ENCODE measurements around the gene UBE2E2. TPM values are rescaled to one million over a fixed set of nuclear protein-coding genes. Genes with fewer than 3 reads are reported as not detected.

UBE2E2 gene
- total RNA-seq, 1 experiment from 2014 or later = 25.1 TPM

- intact Hi-C loops (cut with micrococcal nuclease; ENCODE audit: unreplicated experiment) = no loop called here
- Mint-ChIP-seq H3K4me3 (ENCODE audit: low read depth, unreplicated experiment) (no peak overlapping the region), H3K36me3 (ENCODE audit: insufficient read depth, unreplicated experiment) (no peaks in the 10 kb centered on the region), H3K9me3 (ENCODE audit: low read depth, unreplicated experiment) (peaks cover 6% of the 10 kb centered on the region), H3K4me1 (ENCODE audit: low read depth, unreplicated experiment) (no peaks in the 10 kb centered on the region), H3K27ac (ENCODE audit: unreplicated experiment) (no peak overlapping the region), H3K27me3 (ENCODE audit: unreplicated experiment) (no peaks in the 10 kb centered on the region)
- BruUV-seq (replicated peaks) = no TSS peak
- no peak for TF ChIP-seq CTCF (IDR thresholded peaks at IDR 0.05; ENCODE audit: unreplicated experiment)
- no peak for DNase-seq
- CTCF ChIA-PET = no interaction called here
Observed at GRCh38 chr3:23481616-23482278, 278.6 kb downstream of the UBE2E2 start.

- CTCF ChIA-PET = interaction anchor here (0.7 kb wide), 1 partner anchor 301 kb away, joined by 3 read pairs; no protein-coding TSS in a partner anchor
- no peak for DNase-seq
- intact Hi-C loops (cut with micrococcal nuclease; ENCODE audit: unreplicated experiment) = no loop called here
- no peak overlapping the region for H3K27ac Mint-ChIP-seq (ENCODE audit: unreplicated experiment)
- peaks cover 4% of the 10 kb centered on the region for H3K9me3 Mint-ChIP-seq (ENCODE audit: low read depth, unreplicated experiment)
- no peak overlapping the region for H3K4me3 Mint-ChIP-seq (ENCODE audit: low read depth, unreplicated experiment)
- no peaks in the 10 kb centered on the region for H3K27me3 Mint-ChIP-seq (ENCODE audit: unreplicated experiment)
- H3K36me3 Mint-ChIP-seq (ENCODE audit: insufficient read depth, unreplicated experiment) = no peaks in the 10 kb centered on the region
- no peak for TF ChIP-seq CTCF (IDR thresholded peaks at IDR 0.05; ENCODE audit: unreplicated experiment)
- no peaks in the 10 kb centered on the region for H3K4me1 Mint-ChIP-seq (ENCODE audit: low read depth, unreplicated experiment)
- BruUV-seq (replicated peaks) = no TSS peak
Observed at GRCh38 chr3:23484386-23484785, 281.3 kb downstream of the UBE2E2 start.

GRCh38 chr3:23485922-23486321 is 282.8 kb downstream of the UBE2E2 start:
- Mint-ChIP-seq H3K36me3 (ENCODE audit: insufficient read depth, unreplicated experiment) (no peaks in the 10 kb centered on the region), H3K4me1 (ENCODE audit: low read depth, unreplicated experiment) (no peaks in the 10 kb centered on the region), H3K4me3 (ENCODE audit: low read depth, unreplicated experiment) (no peak overlapping the region), H3K27ac (ENCODE audit: unreplicated experiment) (no peak overlapping the region), H3K9me3 (ENCODE audit: low read depth, unreplicated experiment) (peaks cover 4% of the 10 kb centered on the region), H3K27me3 (ENCODE audit: unreplicated experiment) (no peaks in the 10 kb centered on the region)
- CTCF ChIA-PET = no interaction called here
- no TSS peak for BruUV-seq (replicated peaks)
- intact Hi-C loops (cut with micrococcal nuclease; ENCODE audit: unreplicated experiment) = no loop called here
- DNase-seq = no peak
- no peak for TF ChIP-seq CTCF (IDR thresholded peaks at IDR 0.05; ENCODE audit: unreplicated experiment)

- Mint-ChIP-seq H3K9me3 (ENCODE audit: low read depth, unreplicated experiment) (peaks cover 4% of the 10 kb centered on the region), H3K27ac (ENCODE audit: unreplicated experiment) (no peak overlapping the region), H3K4me1 (ENCODE audit: low read depth, unreplicated experiment) (peaks cover 11% of the 10 kb centered on the region), H3K36me3 (ENCODE audit: insufficient read depth, unreplicated experiment) (no peaks in the 10 kb centered on the region), H3K4me3 (ENCODE audit: low read depth, unreplicated experiment) (no peak overlapping the region), H3K27me3 (ENCODE audit: unreplicated experiment) (no peaks in the 10 kb centered on the region)
- no peak for DNase-seq
- no TSS peak for BruUV-seq (replicated peaks)
- intact Hi-C loops (cut with micrococcal nuclease; ENCODE audit: unreplicated experiment) = no loop called here
- CTCF ChIA-PET = no interaction called here
- no peak for TF ChIP-seq CTCF (IDR thresholded peaks at IDR 0.05; ENCODE audit: unreplicated experiment)
Observed at GRCh38 chr3:23487015-23487414, 283.9 kb downstream of the UBE2E2 start.
